DOHH2 (cell line): Measurements from ENCODE around the gene DNAH2.

ENCODE experiments used
- H3F3A ChIP-seq: fragments of 200-600 bp; sonication (generic), shearing (Covaris generic); 2 replicates; pipeline ENCODE4 v1.6.0; 2016; ENCODE audit warnings: antibody characterized with exemption, mild to moderate bottlenecking; ENCODE audit not compliant: control insufficient read depth, insufficient read depth
- H3K27ac ChIP-seq: fragments of 200-600 bp; sonication (generic); 2 replicates; pipeline ENCODE4 v1.5.1; 2014; ENCODE audit warnings: low read depth, mild to moderate bottlenecking, low read length, moderate library complexity
- H3K27me3 ChIP-seq: fragments of 200-600 bp; sonication (generic); 2 replicates; pipeline ENCODE4 v1.6.1; 2014; ENCODE audit warnings: mild to moderate bottlenecking, low read length, mixed read lengths; ENCODE audit not compliant: control insufficient read depth
- H3K36me3 ChIP-seq: fragments of 200-600 bp; sonication (generic); 2 replicates; pipeline ENCODE4 v1.6.1; 2014; ENCODE audit warnings: mild to moderate bottlenecking, low read length, moderate library complexity, mixed read lengths; ENCODE audit not compliant: control insufficient read depth
- H3K4me1 ChIP-seq: fragments of 200-600 bp; sonication (generic); 2 replicates; pipeline ENCODE4 v1.6.1; 2014; ENCODE audit warnings: mild to moderate bottlenecking, low read length, mixed read lengths; ENCODE audit not compliant: control insufficient read depth
- H3K4me2 ChIP-seq: fragments of 200-600 bp; sonication (generic); 2 replicates; pipeline ENCODE4 v1.6.0; 2014; ENCODE audit warnings: mild to moderate bottlenecking, low read length, moderate library complexity
- H3K4me3 ChIP-seq: fragments of 200-600 bp; sonication (generic); 2 replicates; pipeline ENCODE4 v1.5.1; 2014; ENCODE audit warnings: mild to moderate bottlenecking, low read length, mixed read lengths
- H3K79me2 ChIP-seq: fragments of 200-600 bp; sonication (generic); 2 replicates; pipeline ENCODE4 v1.6.1; 2014; ENCODE audit warnings: mild to moderate bottlenecking, low read length, mixed read lengths; ENCODE audit not compliant: control insufficient read depth
- H3K9me2 ChIP-seq: fragments of 200-600 bp; sonication (generic); replicated peaks from 2 replicates; pipeline ENCODE4 v1.6.1; 2014; ENCODE audit warnings: mild to moderate bottlenecking, low read length, mixed read lengths; ENCODE audit not compliant: control insufficient read depth
- H3K9me3 ChIP-seq: fragments of 200-600 bp; sonication (generic); 2 replicates; pipeline ENCODE4 v1.6.1; 2014; ENCODE audit warnings: antibody characterized with exemption, low read length, mixed read lengths; ENCODE audit not compliant: control insufficient read depth, insufficient read depth
- H4K20me1 ChIP-seq: fragments of 200-600 bp; sonication (generic); 2 replicates; pipeline ENCODE4 v1.6.0; 2014; ENCODE audit warnings: low read depth, mild to moderate bottlenecking, antibody characterized with exemption, low read length, moderate library complexity; ENCODE audit not compliant: control insufficient read depth, insufficient read depth
- CTCF ChIP-seq: fragments of 200-600 bp; sonication (generic); IDR thresholded peaks from one replicate; pipeline ENCODE4 v1.5.1; 2014; ENCODE audit warnings: antibody characterized with exemption, mild to moderate bottlenecking, low read depth, low read length; ENCODE audit not compliant: poor library complexity, severe bottlenecking
- EZH2phosphoT487 ChIP-seq: fragments of 200-600 bp; sonication (generic); IDR thresholded peaks from 2 replicates; pipeline ENCODE4 v1.6.1; 2017; ENCODE audit warnings: borderline replicate concordance, mild to moderate bottlenecking, antibody characterized with exemption, low read length, moderate library complexity, mixed read lengths

Gene DNAH2

DNA sequence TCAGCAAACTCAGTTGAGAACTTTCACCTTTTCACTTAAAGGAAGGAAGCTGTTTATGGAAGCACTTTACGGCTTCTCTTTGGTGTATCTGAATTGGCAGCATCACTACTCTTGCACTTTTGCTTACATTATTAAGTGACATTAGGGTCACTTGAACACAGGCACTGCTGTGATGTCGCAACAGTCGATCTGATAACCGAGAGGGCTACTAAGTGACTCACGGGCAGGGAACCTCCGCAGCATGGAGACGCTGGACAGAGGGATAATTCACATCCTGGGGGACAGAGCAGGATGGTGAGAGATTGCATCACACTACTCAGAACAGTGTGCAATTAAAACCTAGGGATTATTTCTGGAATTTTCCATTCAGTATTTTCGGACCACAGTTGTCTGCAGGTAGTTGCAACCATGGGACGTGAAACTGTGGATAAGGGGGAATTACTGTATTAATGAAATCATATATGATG, 56.5 kb downstream of the DNAH2 start:
- Histone ChIP-seq H4K20me1 (no peaks in the 10 kb centered on the region), H3K4me3 (no peak overlapping the region), H3K79me2 (no peaks in the 10 kb centered on the region), H3K9me3 (no peaks in the 10 kb centered on the region), H3K4me1 (no peaks in the 10 kb centered on the region), H3K9me2 (no peaks in the 10 kb centered on the region), H3K4me2 (no peak overlapping the region), H3K27me3 (peaks cover 23% of the 10 kb centered on the region), H3K36me3 (no peaks in the 10 kb centered on the region), H3F3A (no peaks in the 10 kb centered on the region), H3K27ac (no peak overlapping the region)
- TF ChIP-seq CTCF: no peak
- TF ChIP-seq EZH2phosphoT487: no peak

DNA sequence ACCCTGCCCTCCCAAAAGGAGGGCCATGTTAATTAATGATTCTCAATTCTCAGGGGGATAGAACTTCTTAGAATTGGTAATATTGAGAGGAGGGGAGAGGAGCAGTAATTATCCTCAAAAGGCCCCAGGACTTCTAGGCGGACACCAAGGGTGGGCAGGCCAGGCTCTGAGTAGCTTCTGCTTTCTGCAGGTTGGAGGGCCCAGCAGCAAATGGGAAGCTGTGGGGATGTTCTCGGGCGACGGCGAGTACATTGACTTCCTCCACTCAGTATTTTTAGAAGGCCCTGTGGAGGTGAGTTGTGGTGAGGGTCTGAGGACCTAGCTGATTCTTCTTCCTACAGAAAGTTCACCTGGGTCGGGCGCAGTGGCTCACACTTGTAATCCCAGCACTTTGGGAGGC, 57.5 kb downstream of the DNAH2 start:
- H3K4me1 ChIP-seq: no peaks in the 10 kb centered on the region
- no peak for TF ChIP-seq EZH2phosphoT487
- TF ChIP-seq CTCF: no peak
- no peaks in the 10 kb centered on the region for H4K20me1 ChIP-seq
- H3K27ac ChIP-seq: no peak overlapping the region
- no peak overlapping the region for H3K4me2 ChIP-seq
- H3K9me2 ChIP-seq: no peaks in the 10 kb centered on the region
- H3K36me3 ChIP-seq: no peaks in the 10 kb centered on the region
- peaks cover 29% of the 10 kb centered on the region for H3K27me3 ChIP-seq
- H3K9me3 ChIP-seq: no peaks in the 10 kb centered on the region
- H3K79me2 ChIP-seq: no peaks in the 10 kb centered on the region
- H3F3A ChIP-seq: no peaks in the 10 kb centered on the region
- H3K4me3 ChIP-seq: no peak overlapping the region

GRCh38 chr17:7777017-7777416, 59.5 kb downstream of the DNAH2 start:
- no peak overlapping the region for H3K4me2 ChIP-seq
- H4K20me1 ChIP-seq: no peaks in the 10 kb centered on the region
- no peaks in the 10 kb centered on the region for H3K36me3 ChIP-seq
- no peaks in the 10 kb centered on the region for H3K9me2 ChIP-seq
- H3K4me3 ChIP-seq: no peak overlapping the region
- H3K4me1 ChIP-seq: peaks cover 11% of the 10 kb centered on the region
- no peak overlapping the region for H3K27ac ChIP-seq
- H3K79me2 ChIP-seq: no peaks in the 10 kb centered on the region
- H3F3A ChIP-seq: no peaks in the 10 kb centered on the region
- H3K27me3 ChIP-seq: peaks cover 40% of the 10 kb centered on the region
- no peaks in the 10 kb centered on the region for H3K9me3 ChIP-seq
- TF ChIP-seq CTCF: no peak
- no peak for TF ChIP-seq EZH2phosphoT487

DNA sequence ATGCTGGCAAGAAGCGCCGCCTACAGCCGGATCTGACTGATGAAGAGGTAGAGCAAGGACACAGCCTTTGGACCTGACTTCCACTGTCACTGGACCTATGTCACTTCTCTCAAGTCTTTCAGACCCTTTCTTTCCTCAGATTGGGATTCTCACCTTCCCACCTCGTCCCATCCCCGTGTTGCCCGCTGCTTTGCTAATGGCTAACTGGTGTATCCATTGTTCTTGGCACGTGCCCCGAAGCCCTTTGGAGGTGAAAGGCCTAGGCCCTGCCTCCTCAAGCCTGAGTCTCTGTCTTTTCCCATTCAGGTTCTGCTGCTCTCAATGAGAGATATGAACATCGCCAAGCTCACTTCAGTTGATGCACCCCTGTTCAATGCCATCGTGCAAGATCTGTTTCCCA, 63.2 kb downstream of the DNAH2 start:
- Histone ChIP-seq H3K27me3 (peaks cover 35% of the 10 kb centered on the region), H3K4me1 (peaks cover 23% of the 10 kb centered on the region), H3K79me2 (no peaks in the 10 kb centered on the region), H3K9me3 (no peaks in the 10 kb centered on the region), H3K9me2 (no peaks in the 10 kb centered on the region), H3F3A (no peaks in the 10 kb centered on the region), H3K27ac (no peak overlapping the region), H3K36me3 (no peaks in the 10 kb centered on the region), H4K20me1 (no peaks in the 10 kb centered on the region), H3K4me2 (no peak overlapping the region), H3K4me3 (no peak overlapping the region)
- TF ChIP-seq EZH2phosphoT487 (no peak), CTCF (no peak)
